LNCAP (cell line): Measurements from ENCODE around the gene ARHGEF40.

ENCODE experiments used
- TF ChIP-seq, protein P1 (sequence below): fragments of 450-650 bp; IDR thresholded peaks from 2 replicates; pipeline ENCODE4 v1.5.1; 2017; ENCODE audit warnings: mild to moderate bottlenecking

The ARHGEF40 gene

DNA sequence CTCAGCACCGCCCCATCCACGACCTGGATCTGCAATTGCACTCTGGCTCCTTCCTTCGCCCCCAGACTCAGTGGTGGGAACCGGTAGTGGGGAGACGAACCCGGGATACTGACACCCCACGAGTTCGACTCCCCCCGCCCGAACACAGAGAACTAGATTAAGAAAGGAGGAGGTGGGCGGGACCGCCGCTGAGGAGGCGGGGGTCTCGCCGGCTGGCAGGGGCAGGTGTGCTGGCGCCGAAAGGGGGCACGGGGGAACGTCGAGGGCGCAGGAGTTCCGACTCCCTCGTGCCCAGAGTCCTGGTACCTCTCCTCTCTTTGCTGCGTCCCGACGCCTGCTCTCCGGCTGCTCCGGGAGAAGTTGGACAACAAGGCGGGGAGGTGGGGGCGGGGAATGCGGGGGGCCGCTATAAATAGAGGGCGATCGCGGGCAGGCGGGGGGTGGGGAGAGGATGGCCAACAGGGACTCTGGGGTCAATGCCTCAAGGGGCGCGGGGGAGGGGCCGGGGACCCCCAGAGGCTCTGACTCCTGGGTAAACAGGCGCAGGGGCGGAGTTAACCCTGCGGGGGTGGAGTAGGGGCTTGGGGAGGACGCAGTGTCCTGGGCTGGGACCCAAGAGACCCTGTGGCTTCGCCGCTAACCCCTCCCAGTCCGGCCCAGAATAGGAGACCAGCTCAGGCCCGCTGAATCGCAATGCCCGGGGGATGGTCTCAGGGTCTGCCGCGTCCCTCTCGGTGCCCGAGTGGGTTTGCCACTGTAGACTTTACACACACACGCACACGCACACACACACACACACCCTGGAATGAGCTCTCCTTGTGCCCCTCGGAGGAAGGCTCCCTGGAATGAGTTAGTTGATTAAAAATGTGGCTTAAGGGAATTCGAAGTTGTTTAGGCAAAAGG is 44.5 kb upstream of the ARHGEF40 start:
- TF ChIP-seq, protein P1, sequence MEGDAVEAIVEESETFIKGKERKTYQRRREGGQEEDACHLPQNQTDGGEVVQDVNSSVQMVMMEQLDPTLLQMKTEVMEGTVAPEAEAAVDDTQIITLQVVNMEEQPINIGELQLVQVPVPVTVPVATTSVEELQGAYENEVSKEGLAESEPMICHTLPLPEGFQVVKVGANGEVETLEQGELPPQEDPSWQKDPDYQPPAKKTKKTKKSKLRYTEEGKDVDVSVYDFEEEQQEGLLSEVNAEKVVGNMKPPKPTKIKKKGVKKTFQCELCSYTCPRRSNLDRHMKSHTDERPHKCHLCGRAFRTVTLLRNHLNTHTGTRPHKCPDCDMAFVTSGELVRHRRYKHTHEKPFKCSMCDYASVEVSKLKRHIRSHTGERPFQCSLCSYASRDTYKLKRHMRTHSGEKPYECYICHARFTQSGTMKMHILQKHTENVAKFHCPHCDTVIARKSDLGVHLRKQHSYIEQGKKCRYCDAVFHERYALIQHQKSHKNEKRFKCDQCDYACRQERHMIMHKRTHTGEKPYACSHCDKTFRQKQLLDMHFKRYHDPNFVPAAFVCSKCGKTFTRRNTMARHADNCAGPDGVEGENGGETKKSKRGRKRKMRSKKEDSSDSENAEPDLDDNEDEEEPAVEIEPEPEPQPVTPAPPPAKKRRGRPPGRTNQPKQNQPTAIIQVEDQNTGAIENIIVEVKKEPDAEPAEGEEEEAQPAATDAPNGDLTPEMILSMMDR: no peak

DNA sequence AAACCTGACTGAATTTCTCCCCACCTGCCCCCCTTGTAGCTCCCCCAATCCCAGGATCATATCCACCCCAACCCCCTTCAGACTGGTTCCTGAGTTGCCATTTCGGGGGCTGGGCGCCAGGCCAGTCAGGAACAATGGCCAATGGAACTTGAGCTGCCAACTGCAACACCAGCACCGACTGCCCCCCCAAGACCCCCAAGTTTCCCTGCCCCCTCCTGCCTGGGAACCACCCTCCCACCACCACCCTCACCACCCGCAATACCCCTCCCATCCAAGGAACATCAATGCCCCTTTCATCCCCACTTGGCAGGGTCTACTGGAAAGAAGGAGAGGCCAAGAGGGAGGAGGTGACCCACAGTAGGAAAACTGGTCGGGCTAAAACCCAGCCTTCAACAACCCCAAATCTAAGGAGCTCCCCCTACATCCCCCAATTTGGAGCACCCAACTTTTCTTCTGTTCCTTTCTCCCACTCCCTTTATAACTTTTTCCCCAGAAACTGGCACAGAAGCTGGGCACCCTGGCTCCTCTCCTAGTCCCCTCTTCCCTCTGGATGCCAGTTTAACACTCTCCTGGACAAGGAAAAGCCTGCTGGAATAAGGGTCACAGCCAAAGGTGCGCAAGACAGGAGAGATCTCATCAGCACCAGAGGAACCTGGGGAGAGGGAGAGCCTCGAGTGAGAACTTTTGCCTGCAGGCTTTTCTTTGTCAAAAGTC is 43.7 kb upstream of the ARHGEF40 start:
- TF ChIP-seq, protein P1: no peak

DNA sequence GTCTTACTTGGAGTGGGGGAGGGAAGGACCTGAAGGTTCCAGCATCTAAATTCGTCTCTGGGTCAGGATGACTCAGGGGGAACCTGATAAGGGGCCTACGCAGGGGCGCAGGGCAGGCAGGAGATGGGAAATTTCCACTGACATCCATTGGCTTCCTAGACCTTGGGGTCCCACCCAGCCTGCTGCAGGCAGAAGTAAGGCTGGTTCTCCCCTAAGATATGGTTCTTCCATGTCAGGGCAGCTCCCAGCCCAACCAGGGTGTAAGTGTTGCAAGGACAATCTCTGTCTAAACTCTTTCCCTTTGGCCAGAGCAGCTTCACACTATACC is 43.2 kb upstream of the ARHGEF40 start:
- TF ChIP-seq, protein P1: no peak

DNA sequence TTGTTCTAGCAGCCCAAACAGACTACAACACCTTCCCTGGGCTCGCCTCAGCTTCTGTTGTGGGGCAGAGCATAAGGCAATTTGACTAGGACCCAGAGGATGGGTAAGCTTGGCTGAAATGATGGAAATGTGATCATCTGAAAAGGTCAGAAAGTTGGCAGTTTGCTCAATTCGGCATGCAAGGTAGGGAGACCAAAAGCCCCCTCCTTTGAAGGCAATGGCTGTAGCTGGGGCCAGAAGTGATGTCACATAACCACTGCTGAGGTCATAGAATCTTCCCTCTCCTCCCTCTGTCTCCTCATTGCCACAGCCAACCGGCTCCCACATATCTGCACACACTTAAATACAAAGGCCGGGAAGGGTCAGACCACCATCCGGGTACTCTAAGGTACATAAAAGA is 40.2 kb upstream of the ARHGEF40 start, which contains the start of gene TPPP2:
Gene TPPP2, plus strand, starts transcription at position 301 of the 400 bp plus-strand sequence. CDS start 365 bp downstream, outside the sequence.
- TF ChIP-seq, protein P1: no peak

DNA sequence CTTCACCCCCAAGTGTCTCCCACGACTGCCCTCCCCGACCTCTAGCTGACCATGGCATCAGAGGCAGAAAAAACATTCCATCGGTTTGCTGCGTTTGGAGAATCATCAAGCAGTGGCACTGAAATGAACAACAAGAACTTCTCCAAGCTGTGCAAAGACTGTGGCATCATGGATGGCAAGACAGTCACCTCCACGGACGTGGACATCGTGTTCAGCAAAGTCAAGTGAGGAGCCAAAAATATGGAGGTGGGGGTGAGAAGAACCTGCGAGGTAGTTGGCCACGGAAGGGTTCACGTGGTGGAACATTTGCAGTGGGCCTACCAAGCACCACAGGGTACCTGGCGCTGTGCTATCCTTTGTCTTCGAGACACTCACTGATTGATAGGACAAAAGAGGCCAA is 39.6 kb upstream of the ARHGEF40 start:
- TF ChIP-seq, protein P1: no peak

DNA sequence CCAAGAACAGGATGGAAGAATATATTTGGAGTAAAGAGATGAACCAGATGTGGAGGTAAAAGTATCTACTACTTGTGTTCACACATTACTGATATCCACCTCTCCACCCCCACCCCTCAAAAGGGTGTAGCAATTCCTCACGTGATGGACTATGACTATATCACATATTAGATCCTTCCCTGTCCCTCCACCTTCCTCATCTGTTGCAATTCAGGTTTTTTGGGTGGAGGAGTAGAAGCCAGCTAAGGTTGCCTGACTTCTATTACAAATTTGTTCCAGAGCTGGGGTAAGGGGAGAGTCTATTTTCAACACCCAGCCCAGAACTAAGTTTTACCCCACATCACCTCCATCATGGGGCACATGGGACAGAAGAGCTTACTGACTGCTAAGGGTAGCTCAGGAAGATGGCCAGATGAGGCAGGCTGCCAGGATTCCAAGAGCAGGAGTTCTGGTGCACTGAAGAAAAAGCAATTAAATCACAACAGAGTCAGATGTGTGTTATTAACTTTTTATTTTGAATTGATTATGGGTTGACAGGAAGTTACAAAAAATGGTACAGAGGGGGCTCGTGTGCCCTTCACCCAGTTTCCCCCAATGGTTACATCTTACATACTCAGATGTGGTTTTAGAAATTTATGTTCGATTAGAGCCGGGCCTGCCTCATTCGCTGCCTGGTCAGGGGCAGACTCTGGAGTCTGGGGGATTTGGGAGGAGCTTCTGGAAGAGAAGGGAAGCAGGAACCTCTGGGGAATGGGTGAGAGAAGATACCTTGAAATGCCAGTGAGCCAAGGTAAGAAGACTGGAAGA is 37.6 kb upstream of the ARHGEF40 start:
- TF ChIP-seq, protein P1: no peak

DNA sequence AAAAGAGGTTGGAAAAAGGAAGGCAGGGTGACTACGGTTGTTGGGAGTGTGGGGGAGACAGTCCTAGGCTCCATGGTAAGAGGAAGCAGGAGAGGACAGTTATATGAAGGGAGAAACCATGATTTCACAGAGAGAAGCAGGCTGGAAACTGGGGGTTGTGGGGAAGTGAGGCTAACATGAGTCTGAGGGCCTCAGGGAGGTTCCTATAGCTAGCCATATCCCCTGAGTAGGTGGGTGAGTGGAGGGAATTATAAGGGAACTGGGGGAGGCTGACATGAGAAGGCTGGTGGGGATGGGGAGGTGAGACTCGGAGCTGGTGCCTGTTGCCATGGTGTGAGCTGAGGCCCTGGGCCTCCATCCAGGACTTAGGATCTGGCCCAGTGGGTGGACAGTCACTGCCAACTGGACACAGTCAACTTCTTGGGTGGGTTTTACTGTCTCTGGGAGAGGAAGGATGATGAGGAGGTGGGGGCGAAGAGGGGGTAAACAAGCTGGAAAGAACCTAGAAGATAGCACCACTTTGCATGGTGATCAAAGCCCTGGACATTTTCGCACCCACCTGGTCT is 36.9 kb upstream of the ARHGEF40 start:
- TF ChIP-seq, protein P1: no peak
